ENCODE data around the gene EMD. TPM values are rescaled to one million over a fixed set of nuclear protein-coding genes. Genes with fewer than 3 reads are reported as not detected.
A peak's percentile ranks its signal among the peaks of the same experiment; 100 is the strongest.

The EMD gene
- total and polyA plus RNA-seq, 12 donors, result 47.8 to 170 (median 59.6) TPM

DNA sequence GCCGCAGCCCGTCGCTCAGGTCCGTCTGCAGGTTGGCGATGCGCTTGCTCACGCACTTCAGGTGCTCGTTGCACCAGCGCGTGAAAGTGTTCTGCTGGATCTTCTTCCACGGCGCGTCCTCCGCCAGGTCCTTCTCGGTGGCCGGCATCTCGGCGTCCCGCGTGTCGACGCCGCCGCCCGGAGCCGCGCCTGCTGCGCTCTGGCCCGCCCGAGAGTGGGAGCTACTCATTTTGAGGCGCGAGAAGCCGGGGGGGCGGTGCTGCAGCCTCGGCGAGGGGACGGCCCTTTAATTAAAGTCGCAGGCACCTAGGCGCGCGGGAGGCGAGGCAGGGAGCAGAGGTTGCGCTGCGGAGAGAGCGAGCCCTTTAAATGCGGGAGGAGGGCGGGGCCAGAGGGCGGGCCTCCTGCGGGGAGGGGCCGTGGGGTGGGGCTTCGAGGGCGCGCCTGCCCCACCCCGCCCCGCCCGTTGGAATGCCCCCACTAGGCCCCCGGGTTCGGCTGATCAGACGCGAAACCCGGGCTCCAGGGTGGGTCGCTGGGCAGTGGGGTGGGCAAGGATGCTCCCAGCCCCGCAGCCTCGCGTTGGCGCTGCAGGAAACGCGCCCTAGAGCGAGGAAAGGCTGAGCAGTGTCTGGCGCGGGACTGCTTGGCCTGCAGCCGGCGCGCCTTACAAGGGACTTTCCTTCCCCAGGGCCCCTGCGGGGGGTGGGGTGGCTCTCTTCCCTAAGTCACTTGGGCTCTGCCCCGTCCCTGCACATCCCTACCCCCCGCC is 7.9 kb upstream of the EMD start:
- no peaks in the 10 kb centered on the region for H3K27me3 ChIP-seq
- DNase-seq (peak; percentile 93 to 94), ATAC-seq (peak; percentile 56 to 73 (median 70))
- H3K9me3 ChIP-seq, result peaks cover 0 to 10% (median 0%) of the 10 kb centered on the region in 11 donors
- WGBS, 2 donors, result 0 to 1% methylated on average over 49 to 68 of the region's 77 CpGs
- TF ChIP-seq, protein P1, sequence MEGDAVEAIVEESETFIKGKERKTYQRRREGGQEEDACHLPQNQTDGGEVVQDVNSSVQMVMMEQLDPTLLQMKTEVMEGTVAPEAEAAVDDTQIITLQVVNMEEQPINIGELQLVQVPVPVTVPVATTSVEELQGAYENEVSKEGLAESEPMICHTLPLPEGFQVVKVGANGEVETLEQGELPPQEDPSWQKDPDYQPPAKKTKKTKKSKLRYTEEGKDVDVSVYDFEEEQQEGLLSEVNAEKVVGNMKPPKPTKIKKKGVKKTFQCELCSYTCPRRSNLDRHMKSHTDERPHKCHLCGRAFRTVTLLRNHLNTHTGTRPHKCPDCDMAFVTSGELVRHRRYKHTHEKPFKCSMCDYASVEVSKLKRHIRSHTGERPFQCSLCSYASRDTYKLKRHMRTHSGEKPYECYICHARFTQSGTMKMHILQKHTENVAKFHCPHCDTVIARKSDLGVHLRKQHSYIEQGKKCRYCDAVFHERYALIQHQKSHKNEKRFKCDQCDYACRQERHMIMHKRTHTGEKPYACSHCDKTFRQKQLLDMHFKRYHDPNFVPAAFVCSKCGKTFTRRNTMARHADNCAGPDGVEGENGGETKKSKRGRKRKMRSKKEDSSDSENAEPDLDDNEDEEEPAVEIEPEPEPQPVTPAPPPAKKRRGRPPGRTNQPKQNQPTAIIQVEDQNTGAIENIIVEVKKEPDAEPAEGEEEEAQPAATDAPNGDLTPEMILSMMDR (IDR thresholded peaks at IDR 0.05), result peak in 1 of 9 donors; percentile 12
- H3K4me3 ChIP-seq, result peak overlapping the region; percentile 58 to 92 (median 86)
- peaks cover 0 to 21% (median 13%) of the 10 kb centered on the region in 9 donors for H3K36me3 ChIP-seq
- peaks cover 9 to 55% (median 49%) of the 10 kb centered on the region in 9 donors for H3K4me1 ChIP-seq
- peak overlapping the region; percentile 85 to 100 (median 97) for H3K27ac ChIP-seq
- intact Hi-C loops (cut with DNase I), result loop anchor here in 1 of 10 donors (2.0 kb wide), 1 partner anchor 46 kb away; no protein-coding TSS in a partner anchor

DNA sequence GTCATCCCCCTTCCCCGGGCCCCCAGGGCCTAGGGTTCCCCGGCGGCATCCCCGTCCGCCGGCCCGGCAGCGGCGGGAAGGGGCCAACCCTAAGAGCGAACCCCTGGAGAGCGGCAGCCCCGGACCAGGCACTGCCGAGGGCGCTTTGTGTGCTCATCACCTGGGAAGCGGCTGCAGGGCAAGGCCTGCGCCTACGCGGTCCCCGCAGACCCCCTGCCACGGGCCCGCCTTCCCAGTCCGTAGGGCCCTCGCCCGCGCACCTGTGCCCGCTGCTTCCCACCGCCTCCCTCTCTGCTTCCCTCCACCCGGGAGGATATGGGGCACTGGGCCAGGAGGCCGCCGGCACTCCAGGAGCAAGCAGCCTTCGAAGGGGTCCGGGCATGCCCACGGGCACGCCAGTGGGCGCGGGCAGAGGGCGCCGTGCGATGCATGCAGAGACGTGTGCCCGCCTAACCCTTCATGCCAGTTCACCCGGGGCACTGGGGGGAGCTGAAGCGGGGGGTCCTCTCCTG is 7.2 kb upstream of the EMD start:
- intact Hi-C loops (cut with DNase I), result loop anchor here in 2 of 10 donors (2.0 kb wide), 2 partner anchors 47 to 163 kb away; no protein-coding TSS in a partner anchor
- peak overlapping the region; percentile 61 to 98 (median 93) for H3K27ac ChIP-seq

DNA sequence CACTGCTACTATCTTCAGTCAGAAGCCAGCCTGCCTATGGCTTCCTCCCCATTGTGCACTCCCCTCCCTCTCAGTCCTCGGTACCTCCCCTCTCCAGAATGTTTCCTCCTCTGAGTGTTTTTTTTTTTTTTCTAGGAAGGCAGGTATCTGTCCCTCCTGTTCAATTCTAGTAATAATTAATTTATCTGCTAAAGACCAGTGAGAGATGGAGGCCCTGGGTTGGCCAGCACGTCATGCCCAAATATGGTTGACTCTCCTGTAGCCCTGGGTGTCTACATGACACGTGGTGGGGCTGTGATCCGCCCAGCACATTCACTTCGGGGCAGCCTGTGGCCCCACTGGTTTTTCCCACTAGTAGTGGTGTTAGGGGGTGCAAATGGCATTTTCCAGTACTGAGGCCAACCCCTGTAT is 6.5 kb upstream of the EMD start:
- Histone ChIP-seq H3K27me3 (no peaks in the 10 kb centered on the region), H3K27ac (peak overlapping the region in 7 of 10 donors; percentile 77 to 98 (median 95)), H3K4me1 (peaks cover 5 to 46% (median 36%) of the 10 kb centered on the region in 9 donors), H3K4me3 (peak overlapping the region in 9 of 10 donors; percentile 74 to 92 (median 87)), H3K9me3 (peaks cover 0 to 10% (median 0%) of the 10 kb centered on the region in 11 donors), H3K36me3 (peaks cover 0 to 7% (median 0%) of the 10 kb centered on the region in 9 donors)
- intact Hi-C loops (cut with DNase I), result loop anchor here in 3 of 10 donors (1.0 to 2.0 kb wide), 2 partner anchors 162 to 163 kb away; no protein-coding TSS in a partner anchor
- TF ChIP-seq, protein P1 (IDR thresholded peaks at IDR 0.05), result no peak
- peak in 1 of 2 donors; percentile 23 for DNase-seq
- ATAC-seq, result no peak
- 36 to 39% methylated on average over 4 to 5 of the region's 5 CpGs for WGBS, 2 donors

More for the DNA sequence above, 7.2 kb upstream of the EMD start:
- peak overlapping the region; percentile 54 to 92 (median 86) for H3K4me3 ChIP-seq
- peaks cover 0 to 15% (median 7%) of the 10 kb centered on the region in 9 donors for H3K36me3 ChIP-seq
- H3K27me3 ChIP-seq, result no peaks in the 10 kb centered on the region
- peaks cover 9 to 51% (median 44%) of the 10 kb centered on the region in 9 donors for H3K4me1 ChIP-seq
- DNase-seq, result peak in 1 of 2 donors; percentile 36
- peak in 1 of 8 donors; percentile 0 for ATAC-seq
- peaks cover 0 to 10% (median 0%) of the 10 kb centered on the region in 11 donors for H3K9me3 ChIP-seq
- TF ChIP-seq, protein P1 (IDR thresholded peaks at IDR 0.05), result no peak
- 4 to 24% methylated on average over 13 to 42 of the region's 43 CpGs for WGBS, 2 donors
